H1 (cell line): Measurements from ENCODE around the gene PTGIR. TPM values are rescaled to one million over a fixed set of nuclear protein-coding genes. Genes with fewer than 3 reads are reported as not detected.

Experiments used
- CTCF ChIA-PET: fragments of 300-600 bp; sonication (Branson Sonifier 250); formaldehyde crosslinking; loops from one replicate; lab custom pipeline; 2021; ENCODE audit not compliant: partially characterized antibody; lab: Charles Lee
- POLR2A ChIA-PET: fragments of 300-600 bp; sonication (Branson Sonifier 250); formaldehyde crosslinking; loops from one replicate; lab custom pipeline; 2021; ENCODE audit warnings: inconsistent platforms; ENCODE audit not compliant: partially characterized antibody; lab: Charles Lee
- DNase-seq, 2 experiments: peaks; one replicate each; pipeline versions ENCODE4 v3.0.0 to v3.0.0-alpha.2; 2010 to 2022; ENCODE audit warnings: low spot score in 2 of 2, low read depth in 1 of 2, mixed read lengths in 1 of 2
- FAIRE-seq: peaks from 2 replicates; lab custom pipeline; 2011; peaks lifted over from hg19 to GRCh38; lab: Jason Lieb, UNC
- H2AFZ ChIP-seq: 2 replicates; pipeline ENCODE4 v1.8.1; 2012; ENCODE audit warnings: low read length, inconsistent platforms
- H2AK5ac ChIP-seq: 2 replicates; pipeline ENCODE4 v1.6.1; 2013; ENCODE audit warnings: low read depth, low read length
- H2BK120ac ChIP-seq: replicated peaks from 2 replicates; pipeline ENCODE3; 2013; ENCODE audit warnings: low read depth, low read length, inconsistent platforms
- H2BK12ac ChIP-seq: 2 replicates; pipeline ENCODE4 v1.6.1; 2013; ENCODE audit warnings: low read depth, low read length
- H2BK15ac ChIP-seq: 2 replicates; pipeline ENCODE4 v1.6.1; 2013; ENCODE audit warnings: low read length
- H2BK20ac ChIP-seq: 2 replicates; pipeline ENCODE4 v1.6.1; 2013; ENCODE audit warnings: low read length
- H2BK5ac ChIP-seq: 2 replicates; pipeline ENCODE4 v1.6.1; 2013; ENCODE audit warnings: low read depth, low read length
- H3K14ac ChIP-seq: 2 replicates; pipeline ENCODE4 v1.6.1; 2013; ENCODE audit warnings: inconsistent platforms; ENCODE audit not compliant: insufficient read length
- H3K18ac ChIP-seq: 2 replicates; pipeline ENCODE4 v1.6.1; 2013; ENCODE audit warnings: low read length; ENCODE audit errors: extremely low read depth
- H3K23ac ChIP-seq: 2 replicates; pipeline ENCODE4 v1.6.1; 2013; ENCODE audit warnings: inconsistent platforms; ENCODE audit not compliant: insufficient read length
- H3K23me2 ChIP-seq: 2 replicates; pipeline ENCODE4 v1.6.1; 2013; ENCODE audit warnings: low read depth, low read length
- H3K27ac ChIP-seq: 2 replicates; pipeline ENCODE4 v1.6.1; 2011; ENCODE audit warnings: low read depth, low read length, inconsistent platforms
- H3K27me3 ChIP-seq, 4 experiments: replicated peaks in 1 of 4; 1 replicate in 1 of 4; 2 replicates in 3 of 4; pipeline versions ENCODE4 v1.6.1 to v1.8.1; 2011 to 2013; ENCODE audit warnings: low read length in 3 of 4, mild to moderate bottlenecking in 3 of 4, inconsistent platforms in 2 of 4, mixed read lengths in 2 of 4, moderate library complexity in 1 of 4; ENCODE audit not compliant: control insufficient read depth in 3 of 4, insufficient read depth in 3 of 4; ENCODE audit errors: extremely low read depth in 1 of 4
- H3K36me3 ChIP-seq, 4 experiments: 2 replicates each; pipeline versions ENCODE4 v1.6.1 to v1.8.1; 2011 to 2013; ENCODE audit warnings: mild to moderate bottlenecking in 4 of 4, low read length in 3 of 4, moderate library complexity in 2 of 4, control low read depth in 1 of 4, inconsistent platforms in 1 of 4; ENCODE audit not compliant: insufficient read depth in 4 of 4, control insufficient read depth in 2 of 4
- H3K4ac ChIP-seq: replicated peaks from 2 replicates; pipeline ENCODE3; 2013; ENCODE audit warnings: low read length, low read depth, mixed read lengths, inconsistent platforms; ENCODE audit not compliant: insufficient read length
- H3K4me1 ChIP-seq, 4 experiments: replicated peaks in 1 of 4; 1 replicate in 1 of 4; 2 replicates in 3 of 4; pipeline versions ENCODE4 v1.6.1 to v1.8.1; 2011 to 2013; ENCODE audit warnings: low read length in 3 of 4, inconsistent platforms in 2 of 4, mixed read lengths in 1 of 4; ENCODE audit not compliant: insufficient read depth in 4 of 4, control insufficient read depth in 3 of 4
- H3K4me2 ChIP-seq, 2 experiments: 2 replicates each; pipeline versions ENCODE4 v1.6.1 to v1.8.1; 2011 to 2013; ENCODE audit warnings: low read depth in 2 of 2, low read length in 2 of 2, control low read depth in 1 of 2, inconsistent platforms in 1 of 2, mild to moderate bottlenecking in 1 of 2; ENCODE audit not compliant: insufficient read depth in 1 of 2
- H3K4me3 ChIP-seq, 4 experiments: fragments of 200-600, 300-600 bp in 1 of 4; sonication (generic), shearing (Covaris generic), sonication (Bioruptor Twin) in 1 of 4; 2 replicates each; pipeline versions ENCODE4 v1.5.1 to v1.8.1; 2011 to 2016; ENCODE audit warnings: low read length in 4 of 4, low read depth in 3 of 4, control low read depth in 2 of 4, inconsistent platforms in 2 of 4, mild to moderate bottlenecking in 2 of 4, mixed read lengths in 1 of 4, moderate library complexity in 1 of 4; ENCODE audit not compliant: insufficient read depth in 2 of 4; ENCODE audit errors: extremely low read depth in 1 of 4
- H3K56ac ChIP-seq: replicated peaks from 2 replicates; pipeline ENCODE3; 2013; ENCODE audit warnings: low read depth, mild to moderate bottlenecking, mixed read lengths, low read length, inconsistent platforms; ENCODE audit not compliant: insufficient read length
- H3K79me1 ChIP-seq: 2 replicates; pipeline ENCODE4 v1.6.1; 2013; ENCODE audit warnings: low read depth, low read length, control low read depth
- H3K79me2 ChIP-seq, 2 experiments: 2 replicates each; pipeline versions ENCODE4 v1.6.1 to v1.8.1; 2012 to 2013; ENCODE audit warnings: low read length in 2 of 2, mild to moderate bottlenecking in 2 of 2, inconsistent platforms in 1 of 2; ENCODE audit not compliant: insufficient read depth in 2 of 2, control insufficient read depth in 1 of 2
- H3K9ac ChIP-seq, 4 experiments: replicated peaks in 1 of 4; 1 replicate in 1 of 4; 2 replicates in 3 of 4; pipeline versions ENCODE4 v1.6.1 to v1.8.1; 2011 to 2013; ENCODE audit warnings: low read depth in 3 of 4, low read length in 3 of 4, control low read depth in 2 of 4, mild to moderate bottlenecking in 2 of 4, moderate library complexity in 2 of 4, inconsistent platforms in 1 of 4; ENCODE audit errors: extremely low read depth in 1 of 4
- H3K9me3 ChIP-seq, 2 experiments: 2 replicates each; pipeline versions ENCODE4 v1.6.1 to v1.8.1; 2012 to 2013; ENCODE audit warnings: mild to moderate bottlenecking in 2 of 2, moderate library complexity in 2 of 2, control low read depth in 1 of 2, inconsistent platforms in 1 of 2, low read depth in 1 of 2, low read length in 1 of 2, mixed read lengths in 1 of 2; ENCODE audit not compliant: insufficient read depth in 2 of 2
- H4K20me1 ChIP-seq, 2 experiments: replicated peaks in 1 of 2; 2 replicates each; pipeline versions ENCODE3 to v1.8.1; 2011 to 2013; ENCODE audit warnings: inconsistent platforms in 2 of 2, low read length in 2 of 2, mild to moderate bottlenecking in 1 of 2; ENCODE audit not compliant: insufficient read depth in 2 of 2, control insufficient read depth in 1 of 2
- H4K5ac ChIP-seq: 2 replicates; pipeline ENCODE4 v1.6.1; 2013; ENCODE audit warnings: low read length, low read depth, mixed read lengths, inconsistent platforms; ENCODE audit not compliant: insufficient read length
- H4K8ac ChIP-seq: 2 replicates; pipeline ENCODE4 v1.8.0; 2013; ENCODE audit warnings: mild to moderate bottlenecking, moderate library complexity, low read length, inconsistent platforms; ENCODE audit not compliant: insufficient read depth; ENCODE audit errors: extremely low read depth
- H4K91ac ChIP-seq: replicated peaks from 2 replicates; pipeline ENCODE3; 2013; ENCODE audit warnings: low read length, mixed read lengths, inconsistent platforms; ENCODE audit not compliant: insufficient read length
- POLR2A ChIP-seq, 2 experiments: IDR thresholded peaks; 1 replicate in 1 of 2; 2 replicates in 1 of 2; pipeline ENCODE4 v1.6.1; 2011; ENCODE audit warnings: low read depth in 2 of 2, low read length in 2 of 2, mild to moderate bottlenecking in 2 of 2; ENCODE audit errors: control extremely low read depth in 1 of 2
- SIX5 ChIP-seq: IDR thresholded peaks from 2 replicates; pipeline ENCODE4 v1.6.1; 2011; ENCODE audit warnings: mild to moderate bottlenecking, low read depth, low read length
- YY1 ChIP-seq: IDR thresholded peaks from 2 replicates; pipeline ENCODE4 v1.6.1; 2011; ENCODE audit warnings: low read depth, mild to moderate bottlenecking, low read length
- WGBS, 2 experiments: shearing (Covaris generic) in 1 of 2; methylation state at CpG; one replicate each; pipeline versions ENCODE4 v1.1.6 to v1.1.7; 2013 to 2015; ENCODE audit warnings: low lambda C conversion rate in 2 of 2, mixed read lengths in 2 of 2, inconsistent platforms in 1 of 2, low coverage in 1 of 2, missing lambda C conversion rate in 1 of 2; ENCODE audit not compliant: insufficient replicate concordance in 2 of 2, insufficient coverage in 1 of 2, insufficient read length in 1 of 2; ENCODE audit errors: extremely low coverage in 1 of 2, missing lambda C conversion rate in 1 of 2; 5-methylcytosine and 5-hydroxymethylcytosine counted together
- polyA plus RNA-seq, 7 experiments: library from polyadenylated mRNA; depleted of rRNA in 3 of 7; stranded (reverse) in 5 of 7; unstranded in 2 of 7; fragments of >200 nt in 5 of 7; fragments of 200-250 nt in 2 of 7; gene quantifications; 1 replicate in 5 of 7; 2 replicates in 1 of 7; 4 replicates in 1 of 7; pipeline versions ENCODE4 v1.2.1 to v1.2.3, GENCODE V29; 2011 to 2013; ENCODE audit warnings: missing spikeins in 2 of 7, mixed read lengths in 2 of 7
- total RNA-seq: library from RNA; stranded (reverse); fragmentation: NEBNext Ultra II Directional; extraction: Animal tissue kit (Norgen Biotek cat#: 25700); gene quantifications from 2 replicates; pipeline ENCODE4 v1.2.1, GENCODE V29; 2021

Gene PTGIR
- total and polyA plus RNA-seq, 2 of the 8 experiments (the other 6 are each of a cell fraction or from before 2014, with no cell fraction given) = 0.15 TPM; not detected in 1

- H3K79me2 ChIP-seq = peaks cover 0 to 3% of the 10 kb centered on the region in 2 experiments; a peak in 1 of 4 replicates
- H3K14ac ChIP-seq = no peak overlapping the region
- no peak overlapping the region for H3K23ac ChIP-seq
- TF ChIP-seq SIX5 = no peak
- TF ChIP-seq POLR2A (IDR thresholded peaks at IDR 0.05; ENCODE audit: control extremely low read depth in 1 of 2, low read depth in 2 of 2, low read length in 2 of 2) = no peak
- TF ChIP-seq YY1 = no peak
- no peak overlapping the region for H2BK20ac ChIP-seq
- no peaks in the 10 kb centered on the region for H3K27me3 ChIP-seq
- H4K91ac ChIP-seq = no peak overlapping the region
- H4K8ac ChIP-seq = no peak overlapping the region
- ChIA-PET CTCF (interaction anchor here (0.5 to 15.6 kb wide), 7 partner anchors 9 to 1020 kb away, joined by 3 to 341 read pairs (median 8); partner anchors contain the start of genes CALM3, DACT3 and PTGIR), POLR2A (interaction anchor here (0.8 to 3.5 kb wide), 5 partner anchors 8 to 51 kb away, joined by 3 to 28 read pairs (median 3); partner anchors contain the start of gene CALM3)
- H3K79me1 ChIP-seq = no peaks in the 10 kb centered on the region
- 87% methylated on average over 3 of the region's 5 CpGs; no CpG with 5 or more reads in 1 of the 2 experiments for WGBS, 2 experiments
- H2AK5ac ChIP-seq = no peak overlapping the region
- no peak overlapping the region for H3K18ac ChIP-seq
- H3K56ac ChIP-seq = no peak overlapping the region
- H2BK120ac ChIP-seq = no peak overlapping the region
- H4K20me1 ChIP-seq = peaks cover 0 to 16% of the 10 kb centered on the region in 2 experiments
- H2AFZ ChIP-seq = no peak overlapping the region
- H3K9me3 ChIP-seq = no peaks in the 10 kb centered on the region
- no peaks in the 10 kb centered on the region for H3K4me1 ChIP-seq
- peaks cover 16 to 44% (median 40%) of the 10 kb centered on the region in 4 experiments; a peak in 7 of 8 replicates for H3K36me3 ChIP-seq
- no peak overlapping the region for H2BK5ac ChIP-seq
- no peak overlapping the region for H2BK12ac ChIP-seq
- H3K27ac ChIP-seq = no peak overlapping the region
- H3K4ac ChIP-seq = no peak overlapping the region
- DNase-seq = no peak
- H4K5ac ChIP-seq = no peak overlapping the region
- no peak overlapping the region for H3K4me2 ChIP-seq
- no peak overlapping the region for H3K9ac ChIP-seq
- no peak overlapping the region for H2BK15ac ChIP-seq
- H3K23me2 ChIP-seq = no peaks in the 10 kb centered on the region
- no peak for FAIRE-seq
- H3K4me3 ChIP-seq = no peak overlapping the region
Observed at GRCh38 chr19:46610413-46610775, 14.5 kb downstream of the PTGIR start.
